ENCODE data around the gene P2RY6. TPM values are rescaled to one million over a fixed set of nuclear protein-coding genes. Genes with fewer than 3 reads are reported as not detected.
"Not testable (repeated sequence)": the region's sequence is repeated elsewhere in the genome, so short reads cannot be mapped to it uniquely, and the experiment has no call there.

Gene P2RY6
- total RNA-seq, 1 donor from 2014 or later: 1.1 TPM

GRCh38 chr11:73258104-73259035 lies 13.8 kb upstream of the P2RY6 start:
- DNase-seq (ENCODE audit: extremely low read depth, low read depth, low spot score): no peak

- DNase-seq (ENCODE audit: extremely low read depth, low read depth, low spot score): no peak
Observed at GRCh38 chr11:73259406-73260126, 12.6 kb upstream of the P2RY6 start.

- no peak for DNase-seq (ENCODE audit: extremely low read depth, low read depth, low spot score)
Observed at GRCh38 chr11:73260127-73260457, 12.0 kb upstream of the P2RY6 start.

GRCh38 chr11:73262851-73263495 lies 9.2 kb upstream of the P2RY6 start:
- DNase-seq (ENCODE audit: extremely low read depth, low read depth, low spot score): no peak

GRCh38 chr11:73263640-73264039 lies 8.5 kb upstream of the P2RY6 start:
- DNase-seq (ENCODE audit: extremely low read depth, low read depth, low spot score): no peak

GRCh38 chr11:73265278-73265810 lies 6.8 kb upstream of the P2RY6 start:
- no peak for DNase-seq (ENCODE audit: extremely low read depth, low read depth, low spot score)

GRCh38 chr11:73265853-73266645 lies 6.1 kb upstream of the P2RY6 start:
- DNase-seq (ENCODE audit: extremely low read depth, low read depth, low spot score): no peak

- DNase-seq (ENCODE audit: extremely low read depth, low read depth, low spot score): no peak
Observed at GRCh38 chr11:73266646-73267020, 5.5 kb upstream of the P2RY6 start.

GRCh38 chr11:73267122-73267846 lies 4.9 kb upstream of the P2RY6 start:
- DNase-seq (ENCODE audit: extremely low read depth, low read depth, low spot score): no peak

- DNase-seq (ENCODE audit: extremely low read depth, low read depth, low spot score): no peak
Observed at GRCh38 chr11:73267906-73268540, 4.1 kb upstream of the P2RY6 start.

GRCh38 chr11:73268671-73269271 lies 3.4 kb upstream of the P2RY6 start:
- DNase-seq (ENCODE audit: extremely low read depth, low read depth, low spot score): no peak

GRCh38 chr11:73269459-73270015 lies 2.6 kb upstream of the P2RY6 start:
- DNase-seq (ENCODE audit: extremely low read depth, low read depth, low spot score): no peak

GRCh38 chr11:73270016-73270854 lies 1.9 kb upstream of the P2RY6 start:
- no peak for DNase-seq (ENCODE audit: extremely low read depth, low read depth, low spot score)

- no peak for DNase-seq (ENCODE audit: extremely low read depth, low read depth, low spot score)
Observed at GRCh38 chr11:73270855-73271477, 1.2 kb upstream of the P2RY6 start.

GRCh38 chr11:73271478-73271865 lies 666 bp upstream of the P2RY6 start:
- not testable (repeated sequence) for DNase-seq (ENCODE audit: extremely low read depth, low read depth, low spot score)

GRCh38 chr11:73272680-73273038 lies 521 bp downstream of the P2RY6 start:
- no peak for DNase-seq (ENCODE audit: extremely low read depth, low read depth, low spot score)

GRCh38 chr11:73273222-73273895 lies 1.2 kb downstream of the P2RY6 start:
- no peak for DNase-seq (ENCODE audit: extremely low read depth, low read depth, low spot score)

Data from glomerular endothelial cell (primary cell).